GM19099 (cell line): ENCODE data around the gene SPINT4.

Experiments
- POLR2A ChIP-seq: IDR thresholded peaks from 3 replicates; pipeline ENCODE4 v1.6.1; 2011; ENCODE audit warnings: low read depth; ENCODE audit not compliant: insufficient read length; ENCODE audit errors: extremely low read depth

Gene SPINT4

DNA sequence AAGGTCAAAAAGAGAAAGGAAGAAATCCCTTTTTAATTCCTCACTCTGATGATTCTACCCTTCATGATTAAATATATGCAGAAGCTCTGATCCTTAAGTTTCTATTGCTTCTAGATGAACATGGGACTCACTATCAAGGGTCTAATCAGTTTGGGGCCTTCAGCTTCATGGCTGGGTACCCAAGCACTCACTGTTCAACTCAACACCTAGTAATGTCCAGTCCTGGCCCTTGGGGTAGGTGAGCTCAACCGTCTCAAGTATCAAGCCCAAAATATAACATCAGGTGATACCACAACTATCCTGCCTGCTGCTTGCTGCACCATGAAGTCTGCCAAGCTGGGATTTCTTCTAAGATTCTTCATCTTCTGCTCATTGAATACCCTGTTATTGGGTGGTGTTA is at the start of gene SPINT4:
SPINT4 (plus strand) TSS at position 301 of the 400 bp plus-strand sequence; CDS start at position 322, 21 bp downstream.
- no peak for TF ChIP-seq POLR2A

DNA sequence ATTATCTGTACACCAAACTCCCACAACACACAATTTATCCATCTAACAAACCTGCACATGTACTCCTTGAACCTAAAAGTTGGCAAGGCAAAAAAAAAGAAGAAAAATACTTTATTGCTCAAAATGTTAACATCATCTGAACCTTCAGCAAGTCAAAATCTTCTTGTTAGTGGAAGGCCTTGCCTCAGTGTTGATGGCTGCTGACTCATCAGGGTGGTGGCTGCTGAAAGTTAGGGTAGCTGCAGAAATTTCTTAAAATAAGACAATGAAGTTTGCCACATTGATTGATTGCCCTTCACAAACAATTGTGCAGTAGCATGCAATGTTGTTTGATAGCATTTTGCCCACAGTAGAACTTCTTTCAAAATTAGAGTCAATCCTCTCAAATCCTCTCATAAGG is 49.4 kb upstream of the SPINT4 start:
- no peak for TF ChIP-seq POLR2A

DNA sequence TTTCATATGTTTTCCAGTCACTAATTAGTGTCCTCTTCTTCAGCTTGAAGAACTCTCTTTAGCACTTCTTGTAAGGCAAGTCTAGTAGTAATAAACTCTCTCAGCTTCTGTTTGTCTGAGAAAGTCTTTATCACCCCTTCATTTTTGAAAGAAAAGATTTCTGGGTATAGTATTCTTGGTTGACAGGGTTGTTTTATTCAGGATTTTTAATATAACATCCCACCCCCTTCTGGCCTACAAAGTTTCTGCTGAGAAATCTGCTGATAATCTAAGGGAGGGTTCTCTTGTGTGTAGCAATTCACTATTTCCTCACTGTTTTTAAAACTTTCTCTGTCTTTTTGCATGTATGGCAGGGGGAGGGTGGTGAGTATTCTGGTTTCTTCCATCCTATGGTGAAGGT is 42.5 kb upstream of the SPINT4 start:
- TF ChIP-seq POLR2A, result no peak

DNA sequence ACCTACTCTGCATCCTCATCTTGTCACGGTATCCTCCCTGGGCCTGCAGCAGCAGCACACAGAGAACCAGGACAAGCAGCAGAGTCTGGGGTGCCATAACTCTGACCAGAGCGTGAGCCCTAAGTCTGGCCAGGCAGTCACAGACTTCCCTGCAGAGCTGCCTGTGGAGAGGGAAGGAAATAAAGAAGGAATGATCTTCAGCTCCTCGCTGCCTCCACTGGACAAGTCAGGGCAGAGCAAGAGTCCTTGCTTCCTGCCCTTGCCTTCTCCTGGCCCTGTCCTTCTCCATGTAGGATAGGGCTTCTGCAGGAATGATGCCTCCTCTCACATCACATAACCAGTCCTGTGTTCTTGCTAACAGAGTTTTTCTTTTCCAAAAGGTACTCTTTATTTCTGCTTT is 36.3 kb upstream of the SPINT4 start:
- no peak for TF ChIP-seq POLR2A

DNA sequence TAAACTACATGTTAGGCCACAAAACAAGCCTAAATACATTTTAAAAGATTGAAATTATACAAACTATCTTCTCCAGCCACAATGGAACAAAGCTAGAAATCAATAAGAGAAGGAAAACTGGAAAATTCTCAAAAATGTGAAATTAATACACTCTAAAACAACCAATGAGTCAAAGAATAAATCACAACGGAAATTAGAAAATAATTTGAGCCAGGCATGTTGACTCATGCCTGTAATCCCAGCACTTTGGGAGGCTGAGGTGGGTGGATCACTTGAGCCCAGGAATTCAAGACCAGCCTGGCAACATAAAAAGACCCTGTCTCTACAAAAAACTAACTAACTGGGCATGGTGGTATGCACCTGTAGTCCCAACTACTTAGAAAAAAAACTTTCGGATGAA is 26.7 kb upstream of the SPINT4 start:
- no peak for TF ChIP-seq POLR2A

DNA sequence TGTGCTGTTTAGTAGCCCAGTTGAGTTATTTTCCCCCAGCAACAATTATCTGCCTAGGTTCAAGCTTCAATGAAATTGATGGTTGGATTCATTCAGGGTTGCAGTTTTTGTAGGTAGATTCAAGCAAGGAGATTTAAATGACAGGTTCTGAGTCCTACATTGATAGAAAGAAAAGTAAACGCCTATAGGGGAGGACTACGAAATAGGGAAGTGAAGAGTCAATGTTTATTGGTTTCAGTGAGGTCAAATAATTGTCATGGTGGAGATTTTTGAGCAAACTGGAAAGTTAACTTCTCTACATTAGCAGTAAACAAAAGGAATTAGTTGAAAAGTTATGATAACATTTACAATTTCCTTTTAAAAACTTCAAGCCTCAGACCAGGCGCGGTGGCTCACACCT is 21.0 kb upstream of the SPINT4 start:
- TF ChIP-seq POLR2A, result no peak

DNA sequence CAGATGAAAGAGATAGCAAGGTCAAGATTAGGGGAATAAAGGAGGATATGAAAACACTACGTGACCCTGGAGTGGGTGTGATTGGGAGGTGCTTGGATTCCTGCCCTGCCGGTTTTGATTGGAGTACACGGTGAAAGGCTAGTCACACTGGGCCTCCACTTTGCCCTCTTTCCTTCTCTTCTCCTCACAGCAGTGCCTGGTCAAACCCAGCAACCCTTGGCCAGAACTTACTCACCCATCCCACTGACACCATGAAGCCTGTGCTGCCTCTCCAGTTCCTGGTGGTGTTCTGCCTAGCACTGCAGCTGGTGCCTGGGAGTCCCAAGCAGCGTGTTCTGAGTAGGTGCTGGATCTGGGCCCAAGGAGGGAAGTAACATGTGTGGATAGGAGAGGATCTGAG is 20.3 kb upstream of the SPINT4 start, which contains the start of gene WFDC13:
WFDC13 (plus strand) TSS at position 166 of the 400 bp plus-strand sequence; CDS start at position 252, 86 bp downstream.
- no peak for TF ChIP-seq POLR2A

DNA sequence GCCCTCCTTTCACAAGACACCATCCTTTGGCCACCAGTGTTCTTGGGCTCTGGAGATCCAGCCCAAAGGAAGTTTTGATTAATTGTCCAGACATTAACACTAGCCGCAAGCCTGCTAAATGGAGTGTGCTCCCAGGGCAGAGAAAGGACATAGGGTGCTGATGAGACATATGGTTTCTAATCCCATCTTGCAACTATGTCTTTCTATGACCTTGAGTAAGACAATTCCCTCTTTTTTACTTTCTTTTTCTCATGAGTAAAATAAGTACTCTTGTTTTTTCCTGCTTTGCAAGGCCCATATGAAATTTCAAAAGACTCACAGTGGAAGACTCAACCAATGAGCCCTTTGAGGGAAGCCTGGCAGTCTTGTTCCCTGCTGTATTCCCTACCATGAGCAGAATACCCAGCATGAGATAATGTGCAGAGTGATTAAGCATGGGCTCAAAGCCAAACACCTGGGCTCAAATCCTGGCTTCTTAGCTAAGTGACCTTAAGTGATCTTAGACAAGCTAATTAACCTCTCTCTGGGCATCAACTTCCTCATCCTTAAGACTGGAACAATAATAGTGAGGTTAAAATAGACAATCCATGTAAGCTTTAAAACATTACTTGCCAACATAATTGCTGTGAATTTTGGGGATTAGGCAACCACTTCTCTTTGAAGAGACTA is 17.0 kb upstream of the SPINT4 start, which contains the start of gene WFDC10B:
WFDC10B (minus strand) TSS at position 51 of the 669 bp plus-strand sequence. CDS start 19,027 bp downstream, outside the sequence.
- TF ChIP-seq POLR2A, result no peak

DNA sequence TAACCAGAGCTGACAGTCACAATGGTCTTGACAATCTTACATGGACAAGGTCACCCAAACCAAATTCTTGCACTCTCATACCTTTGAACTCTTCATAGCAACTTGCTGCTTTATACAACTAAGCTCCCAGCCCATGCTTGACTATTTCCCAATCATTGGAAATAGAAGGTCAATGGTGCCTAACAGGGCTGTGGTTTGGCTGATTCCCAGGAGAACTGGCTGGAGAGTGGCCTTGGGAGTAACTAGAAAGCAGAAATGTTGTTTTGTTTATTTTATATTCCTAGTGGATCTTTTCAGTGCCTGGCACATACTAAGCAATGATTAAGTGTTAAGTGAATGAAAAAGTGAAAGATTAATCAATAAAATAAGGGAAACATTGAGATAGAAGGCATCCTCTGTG is 3.0 kb downstream of the SPINT4 start:
- TF ChIP-seq POLR2A, result no peak

DNA sequence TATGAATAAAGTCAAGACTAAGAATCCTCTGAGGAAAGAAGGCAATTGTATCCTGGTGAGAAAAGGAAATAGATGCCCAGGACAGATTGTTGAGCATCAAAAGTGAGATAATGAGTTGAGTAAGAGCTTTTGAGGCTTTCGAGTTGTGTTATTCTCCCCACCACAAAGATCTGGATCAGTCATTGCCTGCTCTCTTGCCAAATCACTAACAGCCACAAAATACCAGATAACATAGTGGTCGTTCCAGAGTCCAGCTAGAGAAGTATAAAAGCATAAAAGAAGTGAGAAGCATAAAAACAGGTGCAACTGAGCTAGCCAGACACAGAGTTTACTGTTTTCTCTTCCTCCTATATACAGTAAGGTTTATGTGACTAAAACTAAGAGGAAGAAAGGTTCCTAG is 4.9 kb downstream of the SPINT4 start:
- TF ChIP-seq POLR2A, result no peak

DNA sequence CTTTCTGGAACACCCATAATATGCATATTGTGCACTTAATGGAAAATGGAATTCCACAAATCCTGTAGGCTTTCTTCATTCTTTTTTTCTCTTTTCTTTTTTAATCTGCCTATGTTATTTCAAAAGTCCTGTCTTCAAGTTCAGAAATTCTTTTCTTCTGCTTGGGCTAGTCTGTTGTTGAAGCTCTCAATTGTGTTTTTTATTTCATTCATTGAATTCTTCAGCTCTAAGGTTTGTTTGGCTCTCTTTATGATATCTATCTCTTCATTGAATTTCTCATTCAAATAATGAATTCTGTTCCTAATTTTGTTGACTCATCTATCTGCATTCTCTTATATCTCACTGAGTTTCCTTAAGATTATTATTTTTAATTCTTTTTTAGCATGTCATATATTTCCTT is 10.1 kb downstream of the SPINT4 start:
- TF ChIP-seq POLR2A, result no peak

DNA sequence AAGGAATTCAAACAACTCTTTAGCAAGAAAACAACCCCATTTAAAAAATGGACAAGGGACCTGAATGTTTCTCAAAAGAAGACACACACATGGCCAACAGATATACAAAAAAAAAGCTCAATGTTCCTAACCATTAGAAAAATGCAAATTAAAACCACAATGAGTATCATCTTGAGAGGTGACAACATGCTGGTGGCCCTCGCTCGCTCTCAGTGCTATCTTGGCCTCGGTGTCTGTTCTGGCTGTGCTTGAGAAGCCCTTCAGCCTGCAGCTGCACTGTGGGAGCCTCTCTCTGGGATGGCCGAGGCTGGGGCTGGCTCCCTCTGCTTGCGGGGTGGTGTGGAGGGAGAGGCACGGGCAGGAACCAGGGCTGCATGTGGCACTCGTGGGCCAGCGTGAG is 13.4 kb downstream of the SPINT4 start:
- TF ChIP-seq POLR2A, result no peak

DNA sequence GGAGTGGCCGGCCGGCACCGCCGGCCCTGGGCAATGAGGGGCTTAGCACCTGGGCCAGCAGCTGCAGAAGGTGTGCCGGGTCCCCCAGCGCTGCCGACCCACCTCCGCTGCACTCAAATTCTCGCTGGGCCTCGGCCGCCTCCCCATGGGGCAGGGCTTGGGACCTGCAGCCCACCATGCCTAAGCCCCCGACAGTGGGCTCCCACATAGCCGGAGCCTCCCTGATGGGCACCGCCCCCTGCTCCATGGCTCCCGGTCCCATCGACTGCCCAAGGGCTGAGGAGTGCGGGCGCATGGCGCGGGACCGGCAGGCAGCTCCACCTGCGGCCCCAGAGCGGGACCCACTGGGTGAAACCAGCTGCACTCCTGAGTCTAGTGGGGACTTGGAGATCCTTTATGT is 13.8 kb downstream of the SPINT4 start:
- no peak for TF ChIP-seq POLR2A

DNA sequence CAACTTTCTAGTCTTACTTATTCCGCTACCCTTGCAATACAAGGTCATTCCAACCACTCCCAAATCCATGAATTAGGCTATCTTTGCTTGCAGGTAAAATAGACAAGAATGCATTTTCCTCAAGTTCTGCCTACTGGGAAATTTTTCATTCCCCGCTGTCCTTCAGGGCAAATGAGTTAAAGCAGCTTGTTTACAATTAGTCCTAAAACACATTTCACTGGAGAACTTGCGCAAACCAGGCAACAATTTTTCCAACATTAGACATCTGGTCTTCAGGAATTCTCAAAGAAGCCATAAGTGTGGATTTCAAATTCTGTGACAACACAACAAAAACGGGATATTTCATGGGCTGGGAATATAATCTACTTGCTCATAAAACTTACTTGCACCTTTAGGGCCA is 20.4 kb downstream of the SPINT4 start:
- TF ChIP-seq POLR2A, result no peak

DNA sequence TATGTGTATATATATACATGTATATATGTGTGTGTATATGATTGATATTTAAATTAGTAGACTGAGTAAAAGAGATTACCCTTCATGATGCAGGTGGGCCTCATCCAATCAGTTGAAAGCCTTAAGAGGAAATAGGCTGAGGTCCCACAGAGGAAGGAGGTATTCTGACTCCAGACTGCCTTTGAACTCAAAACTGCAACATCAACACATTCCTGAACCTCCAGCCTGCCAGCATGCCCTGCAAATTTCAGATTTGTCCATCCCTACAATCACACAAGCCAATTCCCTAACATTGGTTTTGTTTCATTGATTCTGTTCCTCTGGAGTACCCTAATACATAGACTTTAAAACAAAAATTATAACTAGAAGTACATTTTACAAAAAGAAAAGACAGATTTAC is 22.9 kb downstream of the SPINT4 start:
- TF ChIP-seq POLR2A, result no peak

DNA sequence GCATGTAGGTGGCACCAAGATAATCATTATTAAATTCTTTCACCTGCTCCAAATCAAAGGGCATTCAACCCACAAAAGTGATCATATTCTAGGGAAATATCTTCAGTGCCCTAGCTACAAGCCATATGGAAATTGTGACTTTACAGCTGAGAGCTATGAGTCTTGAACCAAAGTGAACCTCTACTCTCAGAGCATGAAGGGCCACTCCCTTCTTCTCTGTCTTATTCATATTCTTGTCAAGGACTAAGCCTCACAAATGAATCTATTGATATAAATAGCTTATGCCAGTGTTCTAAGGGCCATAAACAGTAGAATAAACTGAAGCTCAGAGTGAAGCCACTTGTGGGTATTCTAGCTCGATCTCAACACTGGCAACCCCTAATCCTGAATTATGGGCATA is 29.6 kb downstream of the SPINT4 start:
- TF ChIP-seq POLR2A, result no peak

DNA sequence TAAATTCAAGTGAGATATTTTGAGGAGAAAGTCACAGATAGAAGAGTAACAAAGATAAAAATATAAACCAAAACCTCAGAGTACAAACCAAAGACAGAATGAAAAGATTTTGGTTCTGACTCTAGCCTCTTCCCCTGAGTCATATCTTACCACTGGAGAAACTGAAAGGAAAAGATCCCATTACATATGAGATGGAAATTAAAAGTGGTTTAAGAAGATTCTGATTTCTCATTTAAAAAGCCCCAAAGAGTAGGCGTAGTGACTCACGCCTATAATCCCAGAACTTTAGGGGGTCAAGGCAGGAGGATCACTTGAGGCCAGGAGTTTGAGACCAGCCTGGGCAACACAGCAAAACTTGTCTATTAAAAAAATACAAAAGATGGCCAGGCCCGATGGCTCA is 30.6 kb downstream of the SPINT4 start:
- TF ChIP-seq POLR2A, result no peak
